22Rv1 (cell line): ENCODE data around the gene POLR2H.

ENCODE experiments used
- CTCF ChIP-seq: fragments of 450-650 bp; IDR thresholded peaks from 2 replicates; pipeline ENCODE4 v1.5.1; 2017; ENCODE audit warnings: mild to moderate bottlenecking
- ZFX ChIP-seq: fragments of 450-650 bp; IDR thresholded peaks from 2 replicates; pipeline ENCODE4 v1.6.1; 2017; ENCODE audit warnings: antibody characterized with exemption, borderline replicate concordance

- TF ChIP-seq CTCF (no peak), ZFX (no peak)
These were observed 3.3 kb upstream of the POLR2H start for GRCh38 chr3:184358124-184358767.
